ENCODE results near the gene KIAA1210. TPM values are rescaled to one million over a fixed set of nuclear protein-coding genes. Genes with fewer than 3 reads are reported as not detected.

KIAA1210 gene
- total and polyA plus RNA-seq, 2 experiments from 2014 or later: not detected

DNA sequence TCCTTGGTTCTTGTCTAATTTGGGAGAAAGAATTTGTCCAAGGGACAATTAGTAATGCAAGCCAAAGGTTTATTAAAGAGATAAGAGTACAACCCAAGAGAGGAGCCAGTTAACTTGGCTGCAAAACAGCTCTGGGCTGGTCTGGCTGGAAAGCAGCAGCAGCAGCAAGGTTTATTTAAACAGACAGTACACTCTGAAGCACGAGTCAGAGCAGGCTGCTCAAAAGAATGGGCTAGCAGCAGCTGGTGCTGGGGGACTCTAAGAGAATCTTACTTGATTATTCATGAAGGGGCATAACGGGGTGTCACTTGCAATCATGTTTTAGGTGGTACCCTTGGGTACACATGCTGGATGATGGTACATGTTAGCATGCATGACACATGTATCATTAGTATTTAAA lies 71.9 kb downstream of the KIAA1210 start (continued):
- TF ChIP-seq, protein P1, sequence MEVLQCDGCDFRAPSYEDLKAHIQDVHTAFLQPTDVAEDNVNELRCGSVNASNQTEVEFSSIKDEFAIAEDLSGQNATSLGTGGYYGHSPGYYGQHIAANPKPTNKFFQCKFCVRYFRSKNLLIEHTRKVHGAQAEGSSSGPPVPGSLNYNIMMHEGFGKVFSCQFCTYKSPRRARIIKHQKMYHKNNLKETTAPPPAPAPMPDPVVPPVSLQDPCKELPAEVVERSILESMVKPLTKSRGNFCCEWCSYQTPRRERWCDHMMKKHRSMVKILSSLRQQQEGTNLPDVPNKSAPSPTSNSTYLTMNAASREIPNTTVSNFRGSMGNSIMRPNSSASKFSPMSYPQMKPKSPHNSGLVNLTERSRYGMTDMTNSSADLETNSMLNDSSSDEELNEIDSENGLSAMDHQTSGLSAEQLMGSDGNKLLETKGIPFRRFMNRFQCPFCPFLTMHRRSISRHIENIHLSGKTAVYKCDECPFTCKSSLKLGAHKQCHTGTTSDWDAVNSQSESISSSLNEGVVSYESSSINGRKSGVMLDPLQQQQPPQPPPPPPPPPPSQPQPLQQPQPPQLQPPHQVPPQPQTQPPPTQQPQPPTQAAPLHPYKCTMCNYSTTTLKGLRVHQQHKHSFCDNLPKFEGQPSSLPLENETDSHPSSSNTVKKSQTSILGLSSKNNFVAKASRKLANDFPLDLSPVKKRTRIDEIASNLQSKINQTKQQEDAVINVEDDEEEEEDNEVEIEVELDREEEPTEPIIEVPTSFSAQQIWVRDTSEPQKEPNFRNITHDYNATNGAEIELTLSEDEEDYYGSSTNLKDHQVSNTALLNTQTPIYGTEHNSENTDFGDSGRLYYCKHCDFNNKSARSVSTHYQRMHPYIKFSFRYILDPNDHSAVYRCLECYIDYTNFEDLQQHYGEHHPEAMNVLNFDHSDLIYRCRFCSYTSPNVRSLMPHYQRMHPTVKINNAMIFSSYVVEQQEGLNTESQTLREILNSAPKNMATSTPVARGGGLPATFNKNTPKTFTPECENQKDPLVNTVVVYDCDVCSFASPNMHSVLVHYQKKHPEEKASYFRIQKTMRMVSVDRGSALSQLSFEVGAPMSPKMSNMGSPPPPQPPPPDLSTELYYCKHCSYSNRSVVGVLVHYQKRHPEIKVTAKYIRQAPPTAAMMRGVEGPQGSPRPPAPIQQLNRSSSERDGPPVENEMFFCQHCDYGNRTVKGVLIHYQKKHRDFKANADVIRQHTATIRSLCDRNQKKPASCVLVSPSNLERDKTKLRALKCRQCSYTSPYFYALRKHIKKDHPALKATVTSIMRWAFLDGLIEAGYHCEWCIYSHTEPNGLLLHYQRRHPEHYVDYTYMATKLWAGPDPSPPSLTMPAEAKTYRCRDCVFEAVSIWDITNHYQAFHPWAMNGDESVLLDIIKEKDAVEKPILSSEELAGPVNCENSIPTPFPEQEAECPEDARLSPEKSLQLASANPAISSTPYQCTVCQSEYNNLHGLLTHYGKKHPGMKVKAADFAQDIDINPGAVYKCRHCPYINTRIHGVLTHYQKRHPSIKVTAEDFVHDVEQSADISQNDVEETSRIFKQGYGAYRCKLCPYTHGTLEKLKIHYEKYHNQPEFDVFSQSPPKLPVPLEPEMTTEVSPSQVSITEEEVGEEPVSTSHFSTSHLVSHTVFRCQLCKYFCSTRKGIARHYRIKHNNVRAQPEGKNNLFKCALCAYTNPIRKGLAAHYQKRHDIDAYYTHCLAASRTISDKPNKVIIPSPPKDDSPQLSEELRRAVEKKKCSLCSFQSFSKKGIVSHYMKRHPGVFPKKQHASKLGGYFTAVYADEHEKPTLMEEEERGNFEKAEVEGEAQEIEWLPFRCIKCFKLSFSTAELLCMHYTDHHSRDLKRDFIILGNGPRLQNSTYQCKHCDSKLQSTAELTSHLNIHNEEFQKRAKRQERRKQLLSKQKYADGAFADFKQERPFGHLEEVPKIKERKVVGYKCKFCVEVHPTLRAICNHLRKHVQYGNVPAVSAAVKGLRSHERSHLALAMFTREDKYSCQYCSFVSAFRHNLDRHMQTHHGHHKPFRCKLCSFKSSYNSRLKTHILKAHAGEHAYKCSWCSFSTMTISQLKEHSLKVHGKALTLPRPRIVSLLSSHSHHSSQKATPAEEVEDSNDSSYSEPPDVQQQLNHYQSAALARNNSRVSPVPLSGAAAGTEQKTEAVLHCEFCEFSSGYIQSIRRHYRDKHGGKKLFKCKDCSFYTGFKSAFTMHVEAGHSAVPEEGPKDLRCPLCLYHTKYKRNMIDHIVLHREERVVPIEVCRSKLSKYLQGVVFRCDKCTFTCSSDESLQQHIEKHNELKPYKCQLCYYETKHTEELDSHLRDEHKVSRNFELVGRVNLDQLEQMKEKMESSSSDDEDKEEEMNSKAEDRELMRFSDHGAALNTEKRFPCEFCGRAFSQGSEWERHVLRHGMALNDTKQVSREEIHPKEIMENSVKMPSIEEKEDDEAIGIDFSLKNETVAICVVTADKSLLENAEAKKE (CRISPR knock-in tag; IDR thresholded peaks at IDR 0.05): no peak
- no peak for TF ChIP-seq NANOG (IDR thresholded peaks at IDR 0.05; ENCODE audit: borderline replicate concordance)

DNA sequence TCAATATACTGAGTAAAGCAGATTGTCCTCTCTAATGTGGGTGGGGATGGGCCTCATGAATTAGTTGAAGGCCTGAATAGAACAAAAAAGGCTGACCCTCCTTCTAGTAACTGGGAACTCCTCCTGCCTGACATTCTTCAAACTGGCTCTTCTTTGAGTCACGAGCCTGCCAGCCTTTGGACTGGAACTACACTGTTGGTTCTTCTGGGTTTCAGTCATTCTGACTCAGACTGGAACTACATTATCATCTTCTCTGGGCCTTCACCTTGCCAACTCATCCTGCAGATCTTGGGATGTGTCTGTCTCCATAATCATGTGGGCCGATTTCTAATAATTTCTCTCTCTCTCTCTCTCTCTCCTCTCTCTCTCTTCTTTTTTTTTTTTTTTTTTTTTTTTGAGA lies 81.7 kb downstream of the KIAA1210 start:
- Mint-ChIP-seq H3K9me3 (no peaks in the 10 kb centered on the region), H3K36me3 (ENCODE audit: low read depth) (no peaks in the 10 kb centered on the region), H3K27me3 (ENCODE audit: insufficient read depth, low read depth, poor library complexity) (peaks cover 4% of the 10 kb centered on the region), H3K4me1 (no peaks in the 10 kb centered on the region), H3K27ac (no peak overlapping the region), H3K4me3 (no peak overlapping the region)
- no peak for DNase-seq (ENCODE audit: low spot score)
- H3K27ac ChIP-seq (ENCODE audit: low read depth): no peak overlapping the region
- no peaks in the 10 kb centered on the region for H3K36me3 ChIP-seq (ENCODE audit: insufficient read depth)
- H3K27me3 ChIP-seq (ENCODE audit: insufficient read depth): no peaks in the 10 kb centered on the region
- H3F3A ChIP-seq (replicated peaks; ENCODE audit: low read depth): no peaks in the 10 kb centered on the region
- H2AFZ ChIP-seq: no peak overlapping the region
- H3K4me3 ChIP-seq: no peak overlapping the region
- no peaks in the 10 kb centered on the region for H4K20me1 ChIP-seq (replicated peaks; ENCODE audit: insufficient read depth)
- H3K4me1 ChIP-seq (ENCODE audit: insufficient read depth): no peaks in the 10 kb centered on the region
- H3K9me2 ChIP-seq (ENCODE audit: insufficient read depth): no peaks in the 10 kb centered on the region
- H3K79me2 ChIP-seq (replicated peaks; ENCODE audit: insufficient read depth): no peaks in the 10 kb centered on the region
- no peak overlapping the region for H3K4me2 ChIP-seq
- no peak for ATAC-seq
- no peak for TF ChIP-seq STAT1 (IDR thresholded peaks at IDR 0.05; ENCODE audit: unreplicated experiment)
- no peak for TF ChIP-seq NANOG (IDR thresholded peaks at IDR 0.05; ENCODE audit: borderline replicate concordance)
- TF ChIP-seq, protein P2, sequence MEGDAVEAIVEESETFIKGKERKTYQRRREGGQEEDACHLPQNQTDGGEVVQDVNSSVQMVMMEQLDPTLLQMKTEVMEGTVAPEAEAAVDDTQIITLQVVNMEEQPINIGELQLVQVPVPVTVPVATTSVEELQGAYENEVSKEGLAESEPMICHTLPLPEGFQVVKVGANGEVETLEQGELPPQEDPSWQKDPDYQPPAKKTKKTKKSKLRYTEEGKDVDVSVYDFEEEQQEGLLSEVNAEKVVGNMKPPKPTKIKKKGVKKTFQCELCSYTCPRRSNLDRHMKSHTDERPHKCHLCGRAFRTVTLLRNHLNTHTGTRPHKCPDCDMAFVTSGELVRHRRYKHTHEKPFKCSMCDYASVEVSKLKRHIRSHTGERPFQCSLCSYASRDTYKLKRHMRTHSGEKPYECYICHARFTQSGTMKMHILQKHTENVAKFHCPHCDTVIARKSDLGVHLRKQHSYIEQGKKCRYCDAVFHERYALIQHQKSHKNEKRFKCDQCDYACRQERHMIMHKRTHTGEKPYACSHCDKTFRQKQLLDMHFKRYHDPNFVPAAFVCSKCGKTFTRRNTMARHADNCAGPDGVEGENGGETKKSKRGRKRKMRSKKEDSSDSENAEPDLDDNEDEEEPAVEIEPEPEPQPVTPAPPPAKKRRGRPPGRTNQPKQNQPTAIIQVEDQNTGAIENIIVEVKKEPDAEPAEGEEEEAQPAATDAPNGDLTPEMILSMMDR (conservative IDR thresholded peaks at IDR 0.05; ENCODE audit: low read depth in 2 of 2): no peak
- no peak for TF ChIP-seq EZH2phosphoT487 (IDR thresholded peaks at IDR 0.05; ENCODE audit: unreplicated experiment)
- no peak for TF ChIP-seq JUNB (IDR thresholded peaks at IDR 0.05; ENCODE audit: unreplicated experiment)
- TF ChIP-seq, protein P3, sequence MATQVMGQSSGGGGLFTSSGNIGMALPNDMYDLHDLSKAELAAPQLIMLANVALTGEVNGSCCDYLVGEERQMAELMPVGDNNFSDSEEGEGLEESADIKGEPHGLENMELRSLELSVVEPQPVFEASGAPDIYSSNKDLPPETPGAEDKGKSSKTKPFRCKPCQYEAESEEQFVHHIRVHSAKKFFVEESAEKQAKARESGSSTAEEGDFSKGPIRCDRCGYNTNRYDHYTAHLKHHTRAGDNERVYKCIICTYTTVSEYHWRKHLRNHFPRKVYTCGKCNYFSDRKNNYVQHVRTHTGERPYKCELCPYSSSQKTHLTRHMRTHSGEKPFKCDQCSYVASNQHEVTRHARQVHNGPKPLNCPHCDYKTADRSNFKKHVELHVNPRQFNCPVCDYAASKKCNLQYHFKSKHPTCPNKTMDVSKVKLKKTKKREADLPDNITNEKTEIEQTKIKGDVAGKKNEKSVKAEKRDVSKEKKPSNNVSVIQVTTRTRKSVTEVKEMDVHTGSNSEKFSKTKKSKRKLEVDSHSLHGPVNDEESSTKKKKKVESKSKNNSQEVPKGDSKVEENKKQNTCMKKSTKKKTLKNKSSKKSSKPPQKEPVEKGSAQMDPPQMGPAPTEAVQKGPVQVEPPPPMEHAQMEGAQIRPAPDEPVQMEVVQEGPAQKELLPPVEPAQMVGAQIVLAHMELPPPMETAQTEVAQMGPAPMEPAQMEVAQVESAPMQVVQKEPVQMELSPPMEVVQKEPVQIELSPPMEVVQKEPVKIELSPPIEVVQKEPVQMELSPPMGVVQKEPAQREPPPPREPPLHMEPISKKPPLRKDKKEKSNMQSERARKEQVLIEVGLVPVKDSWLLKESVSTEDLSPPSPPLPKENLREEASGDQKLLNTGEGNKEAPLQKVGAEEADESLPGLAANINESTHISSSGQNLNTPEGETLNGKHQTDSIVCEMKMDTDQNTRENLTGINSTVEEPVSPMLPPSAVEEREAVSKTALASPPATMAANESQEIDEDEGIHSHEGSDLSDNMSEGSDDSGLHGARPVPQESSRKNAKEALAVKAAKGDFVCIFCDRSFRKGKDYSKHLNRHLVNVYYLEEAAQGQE (IDR thresholded peaks at IDR 0.05; ENCODE audit: unreplicated experiment): no peak
- TF ChIP-seq, protein P4, sequence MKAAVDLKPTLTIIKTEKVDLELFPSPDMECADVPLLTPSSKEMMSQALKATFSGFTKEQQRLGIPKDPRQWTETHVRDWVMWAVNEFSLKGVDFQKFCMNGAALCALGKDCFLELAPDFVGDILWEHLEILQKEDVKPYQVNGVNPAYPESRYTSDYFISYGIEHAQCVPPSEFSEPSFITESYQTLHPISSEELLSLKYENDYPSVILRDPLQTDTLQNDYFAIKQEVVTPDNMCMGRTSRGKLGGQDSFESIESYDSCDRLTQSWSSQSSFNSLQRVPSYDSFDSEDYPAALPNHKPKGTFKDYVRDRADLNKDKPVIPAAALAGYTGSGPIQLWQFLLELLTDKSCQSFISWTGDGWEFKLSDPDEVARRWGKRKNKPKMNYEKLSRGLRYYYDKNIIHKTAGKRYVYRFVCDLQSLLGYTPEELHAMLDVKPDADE (IDR thresholded peaks at IDR 0.05): no peak
- TF ChIP-seq EZH2 (IDR thresholded peaks at IDR 0.05; ENCODE audit: low read depth, unreplicated experiment): no peak
- TF ChIP-seq ZNF114 (CRISPR knock-in tag; IDR thresholded peaks at IDR 0.05): no peak
- no peak for TF ChIP-seq POLR2AphosphoS5 (IDR thresholded peaks at IDR 0.05; ENCODE audit: low read depth)
- no peak for TF ChIP-seq ZNF331 (CRISPR knock-in tag; IDR thresholded peaks at IDR 0.05; ENCODE audit: low read depth)
- TF ChIP-seq CREB1 (CRISPR knock-in tag; IDR thresholded peaks at IDR 0.05; ENCODE audit: low read depth): no peak

Measured in GM23338 (cell line).